ENCODE measurements around the gene DOLPP1. TPM values are rescaled to one million over a fixed set of nuclear protein-coding genes. Genes with fewer than 3 reads are reported as not detected.
A peak's percentile ranks its signal among the peaks of the same experiment; 100 is the strongest.

The DOLPP1 gene
- total RNA-seq, 1 experiment from 2014 or later: 39.0 TPM

- no peak for DNase-seq
- Histone ChIP-seq H3K4me3 (no peak overlapping the region), H3K36me3 (peaks cover 30% of the 10 kb centered on the region), H3K27ac (no peak overlapping the region), H3K4me1 (no peaks in the 10 kb centered on the region), H3K9me3 (replicated peaks) (no peaks in the 10 kb centered on the region), H3K27me3 (no peaks in the 10 kb centered on the region)
Measured at GRCh38 chr9:129054163-129054851, 26.6 kb upstream of the DOLPP1 start.

GRCh38 chr9:129058965-129059795 lies 21.7 kb upstream of the DOLPP1 start:
- no peaks in the 10 kb centered on the region for H3K27me3 ChIP-seq
- H3K4me1 ChIP-seq: no peaks in the 10 kb centered on the region
- peaks cover 30% of the 10 kb centered on the region for H3K36me3 ChIP-seq
- H3K27ac ChIP-seq: no peak overlapping the region
- H3K4me3 ChIP-seq: no peak overlapping the region
- no peak for DNase-seq
- no peaks in the 10 kb centered on the region for H3K9me3 ChIP-seq (replicated peaks)

- Histone ChIP-seq H3K4me3 (no peak overlapping the region), H3K36me3 (peaks cover 28% of the 10 kb centered on the region), H3K9me3 (replicated peaks) (no peaks in the 10 kb centered on the region), H3K27me3 (no peaks in the 10 kb centered on the region), H3K27ac (no peak overlapping the region), H3K4me1 (no peaks in the 10 kb centered on the region)
- no peak for DNase-seq
Measured at GRCh38 chr9:129059796-129060785, 20.8 kb upstream of the DOLPP1 start.

GRCh38 chr9:129060991-129061390 lies 19.9 kb upstream of the DOLPP1 start:
- H3K36me3 ChIP-seq: peaks cover 36% of the 10 kb centered on the region
- DNase-seq: no peak
- H3K4me3 ChIP-seq: no peak overlapping the region
- H3K9me3 ChIP-seq (replicated peaks): no peaks in the 10 kb centered on the region
- H3K27ac ChIP-seq: no peak overlapping the region
- no peaks in the 10 kb centered on the region for H3K4me1 ChIP-seq
- no peaks in the 10 kb centered on the region for H3K27me3 ChIP-seq

GRCh38 chr9:129063061-129063460 lies 17.9 kb upstream of the DOLPP1 start:
- H3K27ac ChIP-seq: no peak overlapping the region
- H3K9me3 ChIP-seq (replicated peaks): no peaks in the 10 kb centered on the region
- H3K27me3 ChIP-seq: no peaks in the 10 kb centered on the region
- H3K4me1 ChIP-seq: no peaks in the 10 kb centered on the region
- DNase-seq: no peak
- H3K36me3 ChIP-seq: peaks cover 33% of the 10 kb centered on the region
- H3K4me3 ChIP-seq: no peak overlapping the region

GRCh38 chr9:129064499-129064908 lies 16.4 kb upstream of the DOLPP1 start:
- Histone ChIP-seq H3K4me1 (peaks cover 4% of the 10 kb centered on the region; the same call in 1 of the 2 replicates), H3K4me3 (no peak overlapping the region), H3K9me3 (replicated peaks) (no peaks in the 10 kb centered on the region), H3K36me3 (peaks cover 30% of the 10 kb centered on the region), H3K27ac (no peak overlapping the region), H3K27me3 (no peaks in the 10 kb centered on the region)
- no peak for DNase-seq

- Histone ChIP-seq H3K27ac (no peak overlapping the region), H3K36me3 (peaks cover 18% of the 10 kb centered on the region), H3K9me3 (replicated peaks) (no peaks in the 10 kb centered on the region)
Measured at GRCh38 chr9:129068110-129068509, 12.8 kb upstream of the DOLPP1 start.

GRCh38 chr9:129068990-129069861 lies 11.7 kb upstream of the DOLPP1 start:
- DNase-seq: peak; percentile 79
- peaks cover 8% of the 10 kb centered on the region; the same call in 1 of the 2 replicates for H3K4me1 ChIP-seq
- H3K27ac ChIP-seq: peak overlapping the region; percentile 29
- no peaks in the 10 kb centered on the region for H3K9me3 ChIP-seq (replicated peaks)
- H3K27me3 ChIP-seq: no peaks in the 10 kb centered on the region
- no peak overlapping the region for H3K4me3 ChIP-seq
- peaks cover 15% of the 10 kb centered on the region for H3K36me3 ChIP-seq

More at GRCh38 chr9:129068110-129068509, 12.8 kb upstream of the DOLPP1 start:
- Histone ChIP-seq H3K4me1 (peaks cover 8% of the 10 kb centered on the region; the same call in 1 of the 2 replicates), H3K4me3 (no peak overlapping the region), H3K27me3 (no peaks in the 10 kb centered on the region)
- no peak for DNase-seq

- no peak for DNase-seq
- Histone ChIP-seq H3K27ac (no peak overlapping the region), H3K36me3 (peaks cover 14% of the 10 kb centered on the region)
Measured at GRCh38 chr9:129069862-129070641, 10.9 kb upstream of the DOLPP1 start.

GRCh38 chr9:129070696-129071525 lies 10.0 kb upstream of the DOLPP1 start:
- no peaks in the 10 kb centered on the region for H3K9me3 ChIP-seq (replicated peaks)

More at GRCh38 chr9:129069862-129070641, 10.9 kb upstream of the DOLPP1 start:
- Histone ChIP-seq H3K9me3 (replicated peaks) (no peaks in the 10 kb centered on the region), H3K4me1 (peaks cover 8% of the 10 kb centered on the region; the same call in 1 of the 2 replicates), H3K4me3 (no peak overlapping the region), H3K27me3 (no peaks in the 10 kb centered on the region)

GRCh38 chr9:129071526-129072126 lies 9.3 kb upstream of the DOLPP1 start:
- Histone ChIP-seq H3K36me3 (0 out of 2 replicates have a peak, but pooled peaks cover 5% of the 10 kb centered on the region), H3K4me1 (peaks cover 8% of the 10 kb centered on the region; the same call in 1 of the 2 replicates), H3K9me3 (replicated peaks) (no peaks in the 10 kb centered on the region), H3K4me3 (no peak overlapping the region), H3K27ac (no peak overlapping the region), H3K27me3 (no peaks in the 10 kb centered on the region)
- DNase-seq: no peak

More at GRCh38 chr9:129070696-129071525, 10.0 kb upstream of the DOLPP1 start:
- H3K4me3 ChIP-seq: no peak overlapping the region
- no peak for DNase-seq
- H3K27ac ChIP-seq: no peak overlapping the region
- H3K4me1 ChIP-seq: peaks cover 8% of the 10 kb centered on the region; the same call in 1 of the 2 replicates
- H3K36me3 ChIP-seq: peaks cover 5% of the 10 kb centered on the region; the same call in 1 of the 2 replicates
- H3K27me3 ChIP-seq: no peaks in the 10 kb centered on the region

- Histone ChIP-seq H3K9me3 (replicated peaks) (no peaks in the 10 kb centered on the region), H3K4me1 (peaks cover 8% of the 10 kb centered on the region; the same call in 1 of the 2 replicates), H3K4me3 (no peak overlapping the region), H3K27ac (no peak overlapping the region), H3K27me3 (no peaks in the 10 kb centered on the region), H3K36me3 (0 out of 2 replicates have a peak, but pooled peaks cover 5% of the 10 kb centered on the region)
- DNase-seq: no peak
Measured at GRCh38 chr9:129072171-129072570, 8.7 kb upstream of the DOLPP1 start.

All from SJCRH30 (cell line).